Endothelial cell of umbilical vein (primary cell): ENCODE results near the gene OPN1SW. TPM values are rescaled to one million over a fixed set of nuclear protein-coding genes. Genes with fewer than 3 reads are reported as not detected.

ENCODE experiments used
- BruUV-seq: library from RNA; stranded (reverse); fragments of 400-500 nt; replicated peaks from 2 replicates; lab custom pipeline; 2021; lab: Mats Ljungman, UMichigan
- CTCF ChIA-PET: fragments of 300-600, 350-600 bp; sonication (Branson Sonifier 250); formaldehyde crosslinking; loops from one replicate; lab custom pipeline; 2021; ENCODE audit warnings: antibody characterized with exemption, inconsistent platforms; lab: Charles Lee
- POLR2A ChIA-PET: fragments of 300-600, 350-600 bp; sonication (Branson Sonifier 250); formaldehyde crosslinking; loops from one replicate; lab custom pipeline; 2021; ENCODE audit warnings: antibody characterized with exemption, inconsistent platforms; lab: Charles Lee
- DNase-seq: peaks from one replicate; pipeline ENCODE4 v3.0.0-alpha.2; 2011; ENCODE audit warnings: low read depth, low spot score
- FAIRE-seq: peaks from 2 replicates; lab custom pipeline; 2011; peaks lifted over from hg19 to GRCh38; lab: Jason Lieb, UNC
- H2AFZ ChIP-seq: 2 replicates; pipeline ENCODE4 v1.6.0; 2012; ENCODE audit warnings: low read depth, low read length, control low read depth, inconsistent platforms
- H3K27ac ChIP-seq: 2 replicates; pipeline ENCODE4 v1.5.1; 2011; ENCODE audit warnings: low read depth, mild to moderate bottlenecking, control low read depth, low read length, moderate library complexity; ENCODE audit not compliant: insufficient read depth
- H3K27me3 ChIP-seq, 2 experiments: 2 replicates each; pipeline versions ENCODE4 v1.6.0 to v1.6.1; 2011; ENCODE audit warnings: low read length in 2 of 2, mixed read lengths in 1 of 2; ENCODE audit not compliant: control insufficient read depth in 2 of 2, insufficient read depth in 2 of 2
- H3K36me3 ChIP-seq, 2 experiments: 2 replicates in 1 of 2; 3 replicates in 1 of 2; pipeline ENCODE4 v1.5.1; 2011; ENCODE audit warnings: low read length in 2 of 2, mild to moderate bottlenecking in 1 of 2, moderate library complexity in 1 of 2; ENCODE audit not compliant: control insufficient read depth in 2 of 2, insufficient read depth in 2 of 2; ENCODE audit errors: extremely low read depth in 1 of 2
- H3K4me1 ChIP-seq: 3 replicates; pipeline ENCODE4 v1.5.1; 2011; ENCODE audit warnings: mild to moderate bottlenecking, low read length; ENCODE audit not compliant: control insufficient read depth, insufficient read depth; ENCODE audit errors: extremely low read depth
- H3K4me2 ChIP-seq: 2 replicates; pipeline ENCODE4 v1.6.1; 2011; ENCODE audit warnings: low read length, control low read depth, mixed read lengths; ENCODE audit not compliant: insufficient read depth
- H3K4me3 ChIP-seq, 3 experiments: fragments of 200-600 bp in 1 of 3; sonication (generic), shearing (Covaris generic) in 1 of 3; replicated peaks in 1 of 3; 2 replicates each; pipeline ENCODE4 v1.5.1; 2011 to 2016; ENCODE audit warnings: control low read depth in 3 of 3, low read length in 3 of 3, mild to moderate bottlenecking in 2 of 3, inconsistent platforms in 1 of 3, low read depth in 1 of 3, moderate library complexity in 1 of 3; ENCODE audit not compliant: insufficient read depth in 1 of 3
- H3K79me2 ChIP-seq: 2 replicates; pipeline ENCODE4 v1.6.0; 2012; ENCODE audit warnings: low read length, inconsistent platforms; ENCODE audit not compliant: control insufficient read depth, insufficient read depth
- H3K9ac ChIP-seq: replicated peaks from 2 replicates; pipeline ENCODE3; 2011; ENCODE audit warnings: low read length, control low read depth; ENCODE audit not compliant: insufficient read depth; ENCODE audit errors: extremely low read depth
- H3K9me1 ChIP-seq: replicated peaks from 3 replicates; pipeline ENCODE4 v1.6.0; 2011; ENCODE audit warnings: mild to moderate bottlenecking, low read length; ENCODE audit not compliant: control insufficient read depth, insufficient read depth; ENCODE audit errors: extremely low read depth
- H3K9me3 ChIP-seq: replicated peaks from 2 replicates; pipeline ENCODE4 v1.5.1; 2012; ENCODE audit warnings: low read length, inconsistent platforms; ENCODE audit not compliant: control insufficient read depth, insufficient read depth
- H4K20me1 ChIP-seq: replicated peaks from 2 replicates; pipeline ENCODE3; 2011; ENCODE audit warnings: mild to moderate bottlenecking, low read length; ENCODE audit not compliant: control insufficient read depth, insufficient read depth; ENCODE audit errors: extremely low read depth
- GATA2 ChIP-seq: IDR thresholded peaks from 2 replicates; pipeline ENCODE4 v1.7.0; 2011; ENCODE audit warnings: low read depth, mild to moderate bottlenecking, moderate library complexity, mixed read lengths, low read length; ENCODE audit not compliant: insufficient read length, insufficient read depth
- JUN ChIP-seq: IDR thresholded peaks from 2 replicates; pipeline ENCODE4 v1.6.1; 2011; ENCODE audit warnings: borderline replicate concordance, low read depth; ENCODE audit not compliant: insufficient read length, insufficient read depth
- MYC ChIP-seq: IDR thresholded peaks from one replicate; pipeline ENCODE4 v1.6.1; 2011; ENCODE audit warnings: mild to moderate bottlenecking, low read depth, low read length
- dilution Hi-C: fragments of 300-500 bp; cut with MboI; formaldehyde crosslinking; loops from one replicate; pipeline ENCODE4 v1.15.0; 2019; ENCODE audit warnings: low sequenced_read_pairs; ENCODE audit not compliant: extremely low pct_ligation_motif_present
- intact Hi-C: fragments of 100-400 bp; cut with micrococcal nuclease; formaldehyde crosslinking; loops from one replicate; pipeline ENCODE4 v1.10.0; 2022
- polyA plus RNA-seq, 4 experiments: library from polyadenylated mRNA; depleted of rRNA in 3 of 4; stranded (reverse) in 3 of 4; unstranded in 1 of 4; fragments of >200 nt; gene quantifications; 2 replicates each; pipeline versions ENCODE4 v1.2.1 to v1.2.3, GENCODE V29; 2011 to 2012; ENCODE audit warnings: missing spikeins in 1 of 4
- total RNA-seq: library from RNA; stranded (reverse); gene quantifications from 2 replicates; pipeline ENCODE4 v1.2.3, GENCODE V29; 2021
- TF ChIP-seq, protein P1 (sequence below), 2 donors: IDR thresholded peaks; 1 replicate in 1 of 2; 2 replicates in 1 of 2; pipeline ENCODE4 v1.5.1; 2011; ENCODE audit warnings: low read length in 2 of 2, mild to moderate bottlenecking in 2 of 2, moderate library complexity in 2 of 2, control low read depth in 1 of 2, inconsistent platforms in 1 of 2, low read depth in 1 of 2; ENCODE audit not compliant: insufficient read depth in 1 of 2; ENCODE audit errors: extremely low read depth in 1 of 2

Gene OPN1SW
- total and polyA plus RNA-seq, 2 donors (not counting 3 experiments of a cell fraction or from before 2014, with no cell fraction given) = not detected

DNA sequence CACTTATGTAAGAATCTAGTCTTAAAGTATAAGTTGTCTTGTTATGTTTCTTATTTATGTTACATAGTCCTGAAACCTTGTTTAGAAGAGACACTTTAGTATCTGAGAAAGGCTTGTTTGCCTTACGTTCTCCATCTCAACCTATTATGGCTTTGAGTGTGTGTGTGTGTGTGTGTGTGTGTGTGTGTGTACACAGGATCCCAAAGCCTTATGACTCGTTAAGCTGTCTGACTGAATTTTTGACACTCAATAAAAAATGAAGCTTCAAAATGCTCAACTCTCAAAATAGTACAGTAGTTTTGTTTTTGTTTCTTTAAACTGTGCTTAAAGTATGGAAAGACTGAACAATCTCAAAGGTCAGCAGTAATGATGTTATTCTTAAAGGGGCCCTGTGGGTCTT lies 18.4 kb downstream of the OPN1SW start:
- BruUV-seq = no TSS peak
- ChIA-PET POLR2A (no interaction called here), CTCF (interaction anchor here (0.6 to 1.8 kb wide), 2 partner anchors 19 to 412 kb away, joined by 3 to 5 read pairs; partner anchors contain the start of gene CALU)
- Histone ChIP-seq H3K4me3 (no peak overlapping the region), H2AFZ (no peak overlapping the region), H3K79me2 (peaks cover 37% of the 10 kb centered on the region), H3K9ac (no peak overlapping the region), H4K20me1 (peaks cover 8% of the 10 kb centered on the region), H3K9me1 (peaks cover 2% of the 10 kb centered on the region), H3K4me1 (no peaks in the 10 kb centered on the region), H3K9me3 (no peaks in the 10 kb centered on the region), H3K27ac (no peak overlapping the region), H3K4me2 (no peak overlapping the region), H3K27me3 (no peaks in the 10 kb centered on the region), H3K36me3 (peaks cover 18 to 35% of the 10 kb centered on the region in 2 experiments)
- dilution Hi-C loops (no loop called here), intact Hi-C loops (no loop called here)
- DNase-seq (no peak), FAIRE-seq (no peak)
- TF ChIP-seq, protein P1, sequence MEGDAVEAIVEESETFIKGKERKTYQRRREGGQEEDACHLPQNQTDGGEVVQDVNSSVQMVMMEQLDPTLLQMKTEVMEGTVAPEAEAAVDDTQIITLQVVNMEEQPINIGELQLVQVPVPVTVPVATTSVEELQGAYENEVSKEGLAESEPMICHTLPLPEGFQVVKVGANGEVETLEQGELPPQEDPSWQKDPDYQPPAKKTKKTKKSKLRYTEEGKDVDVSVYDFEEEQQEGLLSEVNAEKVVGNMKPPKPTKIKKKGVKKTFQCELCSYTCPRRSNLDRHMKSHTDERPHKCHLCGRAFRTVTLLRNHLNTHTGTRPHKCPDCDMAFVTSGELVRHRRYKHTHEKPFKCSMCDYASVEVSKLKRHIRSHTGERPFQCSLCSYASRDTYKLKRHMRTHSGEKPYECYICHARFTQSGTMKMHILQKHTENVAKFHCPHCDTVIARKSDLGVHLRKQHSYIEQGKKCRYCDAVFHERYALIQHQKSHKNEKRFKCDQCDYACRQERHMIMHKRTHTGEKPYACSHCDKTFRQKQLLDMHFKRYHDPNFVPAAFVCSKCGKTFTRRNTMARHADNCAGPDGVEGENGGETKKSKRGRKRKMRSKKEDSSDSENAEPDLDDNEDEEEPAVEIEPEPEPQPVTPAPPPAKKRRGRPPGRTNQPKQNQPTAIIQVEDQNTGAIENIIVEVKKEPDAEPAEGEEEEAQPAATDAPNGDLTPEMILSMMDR (IDR thresholded peaks at IDR 0.05; ENCODE audit: extremely low read depth in 1 of 2, insufficient read depth in 1 of 2, low read depth in 1 of 2, low read length in 2 of 2) = no peak
- no peak for TF ChIP-seq MYC

DNA sequence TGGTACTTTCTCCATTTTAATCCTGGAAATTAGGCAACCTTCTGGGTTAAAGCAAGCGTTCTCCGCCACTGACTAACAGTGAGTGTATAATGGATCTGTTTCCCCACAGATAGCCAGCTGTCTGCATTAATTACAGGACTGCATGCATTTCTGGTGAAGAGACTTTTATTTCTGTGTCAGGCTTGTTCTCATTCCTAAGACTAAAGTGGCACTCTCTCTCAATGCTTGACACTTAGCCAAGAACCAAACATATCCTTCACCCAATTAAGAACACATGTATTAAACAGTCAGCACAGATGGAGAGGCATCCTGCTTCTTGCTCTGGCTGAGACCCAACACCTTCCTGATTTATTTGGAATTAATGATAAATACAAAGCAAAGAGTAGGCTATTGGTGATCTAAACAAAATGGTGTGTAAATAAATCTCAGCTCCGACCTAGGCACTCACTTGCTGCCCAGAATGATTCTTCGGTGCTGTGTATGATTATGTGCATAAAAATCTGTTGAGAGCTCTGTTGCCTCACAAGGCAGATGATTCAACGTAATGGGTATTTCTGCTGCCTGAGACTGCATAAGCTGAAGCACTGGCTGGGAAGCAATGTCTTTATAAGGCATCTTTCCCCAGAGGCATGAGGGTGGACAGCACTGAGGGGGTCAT lies 19.6 kb downstream of the OPN1SW start:
- DNase-seq = no peak
- ChIA-PET POLR2A (no interaction called here), CTCF (interaction anchor here (0.7 to 1.8 kb wide), 2 partner anchors 8 to 18 kb away, joined by 3 to 5 read pairs; partner anchors contain the start of gene CALU)
- no peak overlapping the region for H3K27ac ChIP-seq
- no peak for TF ChIP-seq MYC
- no peak for TF ChIP-seq GATA2
- TF ChIP-seq JUN = no peak
- peaks cover 2% of the 10 kb centered on the region for H3K9me1 ChIP-seq
- BruUV-seq = no TSS peak
- H3K4me3 ChIP-seq = no peak overlapping the region
- no peaks in the 10 kb centered on the region for H3K9me3 ChIP-seq
- peaks cover 9% of the 10 kb centered on the region for H4K20me1 ChIP-seq
- peaks cover 20 to 30% of the 10 kb centered on the region in 2 experiments for H3K36me3 ChIP-seq
- intact Hi-C loops = no loop called here
- dilution Hi-C loops = no loop called here
- H3K27me3 ChIP-seq = no peaks in the 10 kb centered on the region
- no peaks in the 10 kb centered on the region for H3K4me1 ChIP-seq
- H3K9ac ChIP-seq = no peak overlapping the region
- no peak for FAIRE-seq
- H3K4me2 ChIP-seq = no peak overlapping the region
- H3K79me2 ChIP-seq = peaks cover 44% of the 10 kb centered on the region
- no peak overlapping the region for H2AFZ ChIP-seq
